Gastrocnemius medialis (tissue), 4 donors: ENCODE data around the gene FRY. TPM values are rescaled to one million over a fixed set of nuclear protein-coding genes. Genes with fewer than 3 reads are reported as not detected.

ENCODE experiments used
- ATAC-seq, 2 donors: fragments of 150-250 bp; one replicate each; pipeline ENCODE4 v1.9.1; 2016
- DNase-seq, 2 donors: peaks; one replicate each; pipeline ENCODE4 v3.0.0-alpha.2; 2019
- H3K27ac ChIP-seq, 4 donors: fragments of 200-600 bp; sonication (generic); 1 replicate in 1 of 4; 2 replicates in 3 of 4; pipeline ENCODE4 v1.5.1; 2016 to 2018; ENCODE audit warnings: mild to moderate bottlenecking in 2 of 4, moderate library complexity in 1 of 4
- H3K27me3 ChIP-seq, 3 donors: fragments of 200-600 bp; sonication (generic) in 2 of 3; 1 replicate in 1 of 3; 2 replicates in 2 of 3; pipeline versions ENCODE4 v1.5.1 to v1.6.0; 2016 to 2019; ENCODE audit warnings: mild to moderate bottlenecking in 1 of 3, moderate library complexity in 1 of 3
- H3K36me3 ChIP-seq, 2 donors: fragments of 200-600 bp; sonication (generic) in 1 of 2; one replicate each; pipeline ENCODE4 v1.5.1; 2017 to 2018
- H3K4me1 ChIP-seq, 2 donors: fragments of 200-600 bp; sonication (generic) in 1 of 2; one replicate each; pipeline ENCODE4 v1.5.1; 2016 to 2017; ENCODE audit warnings: mild to moderate bottlenecking in 2 of 2
- H3K4me3 ChIP-seq, 4 donors: fragments of 200-600 bp; sonication (generic) in 3 of 4; 1 replicate in 1 of 4; 2 replicates in 3 of 4; pipeline ENCODE4 v1.5.1; 2016 to 2019; ENCODE audit warnings: mild to moderate bottlenecking in 2 of 4
- H3K9me3 ChIP-seq, 3 donors: fragments of 200-600 bp; sonication (generic) in 2 of 3; 1 replicate in 1 of 3; 2 replicates in 2 of 3; pipeline ENCODE4 v1.5.1; 2016 to 2019
- CTCF ChIP-seq, 5 experiments: fragments of 450-650 bp in 3 of 5; fragments of 200-600 bp in 2 of 5; sonication (generic) in 2 of 5; IDR thresholded peaks in 4 of 5; conservative IDR thresholded peaks in 1 of 5; 1 replicate in 4 of 5; 2 replicates in 1 of 5; pipeline ENCODE4 v1.5.1; 2016 to 2019; ENCODE audit warnings: antibody characterized with exemption in 5 of 5, mild to moderate bottlenecking in 3 of 5, moderate library complexity in 3 of 5
- POLR2A ChIP-seq, 2 donors: fragments of 450-650 bp; IDR thresholded peaks; one replicate each; pipeline ENCODE4 v1.6.1; 2017; ENCODE audit warnings: antibody characterized with exemption in 2 of 2, mild to moderate bottlenecking in 2 of 2, moderate library complexity in 2 of 2
- in situ Hi-C, 4 donors: fragments of 200-750 bp; cut with MboI; loops; one replicate each; pipeline versions ENCODE4 v1.15.0 to v1.8.0; 2017; ENCODE audit warnings: low sequenced_read_pairs in 4 of 4
- intact Hi-C: fragments of 100-400 bp; cut with DNase I; formaldehyde crosslinking; loops from one replicate; pipeline ENCODE4 v1.15.1; 2023; ENCODE audit warnings: low total_unique reads
- total RNA-seq, 4 donors: library from RNA; depleted of rRNA; stranded (reverse); fragments of >200 nt; gene quantifications; one replicate each; pipeline versions ENCODE4 v1.1.0 to v1.2.3, GENCODE V29; 2016

FRY gene
- total RNA-seq, 4 donors from 2014 or later, result 10.1 to 48.3 (median 21.4) TPM

GRCh38 chr13:32225481-32225931, 193.9 kb downstream of the FRY start:
- ATAC-seq (no peak), DNase-seq (no peak)
- peaks cover 0 to 51% of the 10 kb centered on the region in 2 donors for H3K36me3 ChIP-seq
- no peak overlapping the region for H3K27ac ChIP-seq
- H3K4me1 ChIP-seq, result no peaks in the 10 kb centered on the region
- TF ChIP-seq CTCF (IDR thresholded peaks at IDR 0.05 in 4 of 5, conservative IDR thresholded peaks at IDR 0.05 in 1 of 5) (no peak), POLR2A (IDR thresholded peaks at IDR 0.05) (no peak)
- intact Hi-C loops, result no loop called here
- no peaks in the 10 kb centered on the region for H3K9me3 ChIP-seq
- no peak overlapping the region for H3K4me3 ChIP-seq
- in situ Hi-C loops, result no loop called here
- no peaks in the 10 kb centered on the region for H3K27me3 ChIP-seq

GRCh38 chr13:32228330-32229041, 196.9 kb downstream of the FRY start:
- no peaks in the 10 kb centered on the region for H3K27me3 ChIP-seq
- H3K4me1 ChIP-seq, result no peaks in the 10 kb centered on the region
- DNase-seq (no peak), ATAC-seq (no peak)
- no peak overlapping the region for H3K4me3 ChIP-seq
- TF ChIP-seq CTCF (IDR thresholded peaks at IDR 0.05 in 4 of 5, conservative IDR thresholded peaks at IDR 0.05 in 1 of 5) (no peak), POLR2A (IDR thresholded peaks at IDR 0.05) (no peak)
- H3K36me3 ChIP-seq, result peaks cover 0 to 40% of the 10 kb centered on the region in 2 donors
- in situ Hi-C loops (no loop called here), intact Hi-C loops (no loop called here)
- no peaks in the 10 kb centered on the region for H3K9me3 ChIP-seq
- H3K27ac ChIP-seq, result no peak overlapping the region

- intact Hi-C loops, result no loop called here
- H3K36me3 ChIP-seq, result peaks cover 0 to 42% of the 10 kb centered on the region in 2 donors
These were observed 197.9 kb downstream of the FRY start for GRCh38 chr13:32229443-32229842.

GRCh38 chr13:32232263-32232662, 200.7 kb downstream of the FRY start:
- DNase-seq, result no peak
- intact Hi-C loops, result no loop called here

More at GRCh38 chr13:32229443-32229842, 197.9 kb downstream of the FRY start:
- no peak overlapping the region for H3K4me3 ChIP-seq
- no peaks in the 10 kb centered on the region for H3K9me3 ChIP-seq
- in situ Hi-C loops, result no loop called here
- TF ChIP-seq CTCF (IDR thresholded peaks at IDR 0.05 in 4 of 5, conservative IDR thresholded peaks at IDR 0.05 in 1 of 5), result no peak
- no peak for TF ChIP-seq POLR2A (IDR thresholded peaks at IDR 0.05)
- no peak overlapping the region for H3K27ac ChIP-seq
- ATAC-seq (no peak), DNase-seq (no peak)
- H3K27me3 ChIP-seq, result no peaks in the 10 kb centered on the region
- H3K4me1 ChIP-seq, result no peaks in the 10 kb centered on the region

More at GRCh38 chr13:32232263-32232662, 200.7 kb downstream of the FRY start:
- no peak for ATAC-seq
- no peak overlapping the region for H3K27ac ChIP-seq
- H3K9me3 ChIP-seq, result no peaks in the 10 kb centered on the region
- in situ Hi-C loops, result no loop called here
- peaks cover 0 to 40% of the 10 kb centered on the region in 2 donors for H3K36me3 ChIP-seq
- H3K4me3 ChIP-seq, result no peak overlapping the region
- H3K27me3 ChIP-seq, result no peaks in the 10 kb centered on the region
- TF ChIP-seq POLR2A (IDR thresholded peaks at IDR 0.05) (no peak), CTCF (IDR thresholded peaks at IDR 0.05 in 4 of 5, conservative IDR thresholded peaks at IDR 0.05 in 1 of 5) (no peak)
- H3K4me1 ChIP-seq, result no peaks in the 10 kb centered on the region
